Uterus (tissue), 2 donors: Measurements from ENCODE around the gene WDPCP.

Source experiments
- POLR2A ChIP-seq, 2 donors: fragments of 450-650 bp; IDR thresholded peaks; one replicate each; pipeline ENCODE4 v1.6.1; 2016; ENCODE audit warnings: antibody characterized with exemption in 2 of 2, mild to moderate bottlenecking in 1 of 2, moderate library complexity in 1 of 2
- TF ChIP-seq, protein P1 (sequence below), 4 experiments: fragments of 200-600 bp in 2 of 4; fragments of 450-650 bp in 2 of 4; sonication (generic) in 2 of 4; IDR thresholded peaks; one replicate each; pipeline ENCODE4 v1.5.1; 2016 to 2019; ENCODE audit warnings: antibody characterized with exemption in 4 of 4, mild to moderate bottlenecking in 2 of 4, moderate library complexity in 1 of 4

DNA sequence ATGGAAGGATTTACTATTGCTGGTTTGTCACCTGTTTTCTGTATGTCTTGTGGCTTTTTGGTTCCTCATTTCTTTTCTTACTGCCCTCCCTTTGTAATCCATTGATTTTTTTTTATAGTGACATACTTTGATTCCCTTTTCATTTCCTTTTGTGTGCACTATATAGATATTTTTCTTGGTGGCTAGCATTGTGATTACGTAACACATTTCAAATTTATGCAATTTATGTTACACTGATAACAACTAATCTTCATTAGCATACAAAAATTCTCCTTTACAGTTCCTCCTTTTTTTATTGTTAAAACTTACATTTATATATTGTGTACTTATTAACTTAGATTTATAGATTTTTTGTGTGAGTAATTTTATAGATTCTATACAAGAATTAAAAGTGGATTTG, 457.1 kb downstream of the WDPCP start:
- TF ChIP-seq, protein P1, sequence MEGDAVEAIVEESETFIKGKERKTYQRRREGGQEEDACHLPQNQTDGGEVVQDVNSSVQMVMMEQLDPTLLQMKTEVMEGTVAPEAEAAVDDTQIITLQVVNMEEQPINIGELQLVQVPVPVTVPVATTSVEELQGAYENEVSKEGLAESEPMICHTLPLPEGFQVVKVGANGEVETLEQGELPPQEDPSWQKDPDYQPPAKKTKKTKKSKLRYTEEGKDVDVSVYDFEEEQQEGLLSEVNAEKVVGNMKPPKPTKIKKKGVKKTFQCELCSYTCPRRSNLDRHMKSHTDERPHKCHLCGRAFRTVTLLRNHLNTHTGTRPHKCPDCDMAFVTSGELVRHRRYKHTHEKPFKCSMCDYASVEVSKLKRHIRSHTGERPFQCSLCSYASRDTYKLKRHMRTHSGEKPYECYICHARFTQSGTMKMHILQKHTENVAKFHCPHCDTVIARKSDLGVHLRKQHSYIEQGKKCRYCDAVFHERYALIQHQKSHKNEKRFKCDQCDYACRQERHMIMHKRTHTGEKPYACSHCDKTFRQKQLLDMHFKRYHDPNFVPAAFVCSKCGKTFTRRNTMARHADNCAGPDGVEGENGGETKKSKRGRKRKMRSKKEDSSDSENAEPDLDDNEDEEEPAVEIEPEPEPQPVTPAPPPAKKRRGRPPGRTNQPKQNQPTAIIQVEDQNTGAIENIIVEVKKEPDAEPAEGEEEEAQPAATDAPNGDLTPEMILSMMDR (IDR thresholded peaks at IDR 0.05) = no peak
- no peak for TF ChIP-seq POLR2A (IDR thresholded peaks at IDR 0.05)
